ENCODE data around the gene SPANXN5.

The SPANXN5 gene

GRCh38 chrX:52824608-52825007, 27.4 kb upstream of the SPANXN5 start:
- H3K79me2 ChIP-seq (ENCODE audit: control insufficient read depth, low read length), result no peaks in the 10 kb centered on the region
- H3K9me3 ChIP-seq (ENCODE audit: control insufficient read depth, insufficient read depth, low read length), result no peaks in the 10 kb centered on the region
- no peak overlapping the region for H3K4me2 ChIP-seq (ENCODE audit: low read length)
- H3K4me1 ChIP-seq (ENCODE audit: control insufficient read depth, low read length), result no peaks in the 10 kb centered on the region
- no peaks in the 10 kb centered on the region for H3K27me3 ChIP-seq (ENCODE audit: control insufficient read depth, low read length)
- no peaks in the 10 kb centered on the region for H3K36me3 ChIP-seq (ENCODE audit: control insufficient read depth, low read length)
- H3K27ac ChIP-seq (ENCODE audit: low read depth, low read length), result no peak overlapping the region
- no peak overlapping the region for H3K4me3 ChIP-seq (ENCODE audit: low read length)
- H3F3A ChIP-seq (ENCODE audit: control insufficient read depth, insufficient read depth), result no peaks in the 10 kb centered on the region
- H4K20me1 ChIP-seq (ENCODE audit: control insufficient read depth, insufficient read depth, low read depth, low read length), result no peaks in the 10 kb centered on the region
- H3K9me2 ChIP-seq (replicated peaks; ENCODE audit: control insufficient read depth, low read length), result no peaks in the 10 kb centered on the region
- no peak for TF ChIP-seq CTCF (IDR thresholded peaks at IDR 0.05; ENCODE audit: low read depth, low read length, poor library complexity, severe bottlenecking)
- TF ChIP-seq EZH2phosphoT487 (IDR thresholded peaks at IDR 0.05; ENCODE audit: borderline replicate concordance, low read length), result no peak

GRCh38 chrX:52821079-52821760, 24.0 kb upstream of the SPANXN5 start:
- no peaks in the 10 kb centered on the region for H4K20me1 ChIP-seq (ENCODE audit: control insufficient read depth, insufficient read depth, low read depth, low read length)
- no peaks in the 10 kb centered on the region for H3F3A ChIP-seq (ENCODE audit: control insufficient read depth, insufficient read depth)
- no peaks in the 10 kb centered on the region for H3K27me3 ChIP-seq (ENCODE audit: control insufficient read depth, low read length)
- H3K4me1 ChIP-seq (ENCODE audit: control insufficient read depth, low read length), result no peaks in the 10 kb centered on the region
- H3K27ac ChIP-seq (ENCODE audit: low read depth, low read length), result no peak overlapping the region
- TF ChIP-seq EZH2phosphoT487 (IDR thresholded peaks at IDR 0.05; ENCODE audit: borderline replicate concordance, low read length) (no peak), CTCF (IDR thresholded peaks at IDR 0.05; ENCODE audit: low read depth, low read length, poor library complexity, severe bottlenecking) (no peak)
- H3K4me2 ChIP-seq (ENCODE audit: low read length), result no peak overlapping the region
- H3K9me2 ChIP-seq (replicated peaks; ENCODE audit: control insufficient read depth, low read length), result no peaks in the 10 kb centered on the region
- no peaks in the 10 kb centered on the region for H3K79me2 ChIP-seq (ENCODE audit: control insufficient read depth, low read length)
- no peak overlapping the region for H3K4me3 ChIP-seq (ENCODE audit: low read length)
- H3K9me3 ChIP-seq (ENCODE audit: control insufficient read depth, insufficient read depth, low read length), result no peaks in the 10 kb centered on the region
- H3K36me3 ChIP-seq (ENCODE audit: control insufficient read depth, low read length), result no peaks in the 10 kb centered on the region

GRCh38 chrX:52819788-52820187, 22.6 kb upstream of the SPANXN5 start:
- Histone ChIP-seq H3K9me2 (replicated peaks; ENCODE audit: control insufficient read depth, low read length) (no peaks in the 10 kb centered on the region), H3F3A (ENCODE audit: control insufficient read depth, insufficient read depth) (no peaks in the 10 kb centered on the region), H3K4me2 (ENCODE audit: low read length) (no peak overlapping the region), H4K20me1 (ENCODE audit: control insufficient read depth, insufficient read depth, low read depth, low read length) (no peaks in the 10 kb centered on the region), H3K79me2 (ENCODE audit: control insufficient read depth, low read length) (no peaks in the 10 kb centered on the region), H3K9me3 (ENCODE audit: control insufficient read depth, insufficient read depth, low read length) (no peaks in the 10 kb centered on the region), H3K27me3 (ENCODE audit: control insufficient read depth, low read length) (no peaks in the 10 kb centered on the region), H3K4me3 (ENCODE audit: low read length) (no peak overlapping the region), H3K4me1 (ENCODE audit: control insufficient read depth, low read length) (no peaks in the 10 kb centered on the region), H3K27ac (ENCODE audit: low read depth, low read length) (no peak overlapping the region), H3K36me3 (ENCODE audit: control insufficient read depth, low read length) (no peaks in the 10 kb centered on the region)
- TF ChIP-seq EZH2phosphoT487 (IDR thresholded peaks at IDR 0.05; ENCODE audit: borderline replicate concordance, low read length) (no peak), CTCF (IDR thresholded peaks at IDR 0.05; ENCODE audit: low read depth, low read length, poor library complexity, severe bottlenecking) (no peak)
